CD4-positive, alpha-beta T cell treated with Interleukin-15 for 4 hours (primary cell): ENCODE measurements around the gene WDR81.
"Not testable (repeated sequence)": the region's sequence is repeated elsewhere in the genome, so short reads cannot be mapped to it uniquely, and the experiment has no call there.

Experiments used
- DNase-seq: peaks from one replicate; pipeline ENCODE4 v3.0.0-alpha.2; 2020; ENCODE audit warnings: low spot score

The WDR81 gene

GRCh38 chr17:1753767-1754429, 29.4 kb downstream of the WDR81 start:
- no peak for DNase-seq

GRCh38 chr17:1754430-1755112, 30.1 kb downstream of the WDR81 start:
- no peak for DNase-seq

- DNase-seq, result no peak
These were observed 30.8 kb downstream of the WDR81 start for GRCh38 chr17:1755252-1755826.

- no peak for DNase-seq
These were observed 31.3 kb downstream of the WDR81 start for GRCh38 chr17:1755827-1756262.

- no peak for DNase-seq
These were observed 34.3 kb downstream of the WDR81 start for GRCh38 chr17:1758807-1759206.

GRCh38 chr17:1759529-1759928, 35.0 kb downstream of the WDR81 start:
- no peak for DNase-seq

- DNase-seq, result no peak
These were observed 37.9 kb downstream of the WDR81 start for GRCh38 chr17:1762233-1762900.

- no peak for DNase-seq
These were observed 38.7 kb downstream of the WDR81 start for GRCh38 chr17:1762901-1763898.

GRCh38 chr17:1764284-1764683, 39.8 kb downstream of the WDR81 start:
- DNase-seq, result peak; percentile 56

- not testable (repeated sequence) for DNase-seq
These were observed 40.2 kb downstream of the WDR81 start for GRCh38 chr17:1764705-1765104.

- DNase-seq, result no peak
These were observed 41.1 kb downstream of the WDR81 start for GRCh38 chr17:1765576-1765975.

- DNase-seq, result no peak
These were observed 42.1 kb downstream of the WDR81 start for GRCh38 chr17:1766382-1767135.

- no peak for DNase-seq
These were observed 42.9 kb downstream of the WDR81 start for GRCh38 chr17:1767358-1767757.

GRCh38 chr17:1769822-1770477, 45.4 kb downstream of the WDR81 start:
- DNase-seq, result no peak

- not testable (repeated sequence) for DNase-seq
These were observed 48.6 kb downstream of the WDR81 start for GRCh38 chr17:1773000-1773695.

- no peak for DNase-seq
These were observed 49.2 kb downstream of the WDR81 start for GRCh38 chr17:1773696-1774181.

- no peak for DNase-seq
These were observed 50.1 kb downstream of the WDR81 start for GRCh38 chr17:1774390-1775176.

- DNase-seq, result no peak
These were observed 51.8 kb downstream of the WDR81 start for GRCh38 chr17:1776328-1776727.

GRCh38 chr17:1776857-1777256, 52.4 kb downstream of the WDR81 start:
- DNase-seq, result no peak
